Suprapubic skin (tissue), 4 donors: ENCODE measurements around the gene PSMD3. TPM values are rescaled to one million over a fixed set of nuclear protein-coding genes. Genes with fewer than 3 reads are reported as not detected.
A peak's percentile ranks its signal among the peaks of the same experiment; 100 is the strongest.
"Not testable (repeated sequence)": the region's sequence is repeated elsewhere in the genome, so short reads cannot be mapped to it uniquely, and the experiment has no call there.

ENCODE experiments used
- DNase-seq, 2 donors: peaks; one replicate each; pipeline ENCODE4 v3.0.0-alpha.2; 2019; ENCODE audit warnings: low spot score in 2 of 2
- H3K27ac ChIP-seq: fragments of 200-600 bp; sonication (generic); one replicate; pipeline ENCODE4 v1.5.1; 2019
- H3K27me3 ChIP-seq: fragments of 200-600 bp; sonication (generic); one replicate; pipeline ENCODE4 v1.5.1; 2019
- H3K36me3 ChIP-seq: fragments of 200-600 bp; sonication (generic); one replicate; pipeline ENCODE4 v1.5.1; 2019
- H3K4me1 ChIP-seq: fragments of 200-600 bp; sonication (generic); one replicate; pipeline ENCODE4 v1.5.1; 2019
- H3K4me3 ChIP-seq: fragments of 200-600 bp; sonication (generic); one replicate; pipeline ENCODE4 v1.5.1; 2019; ENCODE audit warnings: mild to moderate bottlenecking
- H3K9me3 ChIP-seq: fragments of 200-600 bp; sonication (generic); one replicate; pipeline ENCODE4 v1.5.1; 2019
- CTCF ChIP-seq, 2 donors: fragments of 200-600 bp in 1 of 2; fragments of 450-650 bp in 1 of 2; sonication (generic) in 1 of 2; IDR thresholded peaks; one replicate each; pipeline ENCODE4 v1.5.1; 2016 to 2019; ENCODE audit warnings: antibody characterized with exemption in 2 of 2, mild to moderate bottlenecking in 1 of 2, moderate library complexity in 1 of 2
- EP300 ChIP-seq: sonication (generic); formaldehyde crosslinking; IDR thresholded peaks from one replicate; pipeline ENCODE4 v1.6.1; 2017; ENCODE audit warnings: antibody characterized with exemption
- POLR2A ChIP-seq, 2 donors: fragments of 450-650 bp; IDR thresholded peaks; one replicate each; pipeline ENCODE4 v1.6.1; 2017; ENCODE audit warnings: antibody characterized with exemption in 2 of 2, mild to moderate bottlenecking in 2 of 2, moderate library complexity in 2 of 2
- POLR2AphosphoS5 ChIP-seq, 3 donors: sonication (generic); formaldehyde crosslinking; IDR thresholded peaks; one replicate each; pipeline ENCODE4 v1.6.1; 2017; ENCODE audit warnings: antibody characterized with exemption in 3 of 3
- WGBS: methylation state at CpG from one replicate; pipeline ENCODE4 v1.1.5; 2018; 5-methylcytosine and 5-hydroxymethylcytosine counted together
- total RNA-seq, 4 donors: library from RNA; depleted of rRNA; stranded (reverse); fragments of >200 nt; gene quantifications; one replicate each; pipeline ENCODE4 v1.1.0, GENCODE V29; 2016

The PSMD3 gene
- total RNA-seq, 4 donors from 2014 or later: 82.8 to 118 (median 104) TPM

- 78% methylated on average over 10 of the region's 15 CpGs for WGBS
- H3K27ac ChIP-seq: no peak overlapping the region
These were observed 33.9 kb upstream of the PSMD3 start for GRCh38 chr17:39946551-39947330.

GRCh38 chr17:39948489-39948828 lies 32.1 kb upstream of the PSMD3 start:
- H3K27me3 ChIP-seq, H3K36me3 ChIP-seq, H3K4me3 ChIP-seq, H3K9me3 ChIP-seq, DNase-seq, H3K27ac ChIP-seq: not testable (repeated sequence)
- 84% methylated on average over 5 of the region's 5 CpGs for WGBS
- H3K4me1 ChIP-seq: peaks cover 22% of the 10 kb centered on the region

More at GRCh38 chr17:39946551-39947330, 33.9 kb upstream of the PSMD3 start:
- no peaks in the 10 kb centered on the region for H3K36me3 ChIP-seq
- peaks cover 6% of the 10 kb centered on the region for H3K27me3 ChIP-seq
- peaks cover 10% of the 10 kb centered on the region for H3K4me1 ChIP-seq
- DNase-seq: no peak
- no peak overlapping the region for H3K4me3 ChIP-seq
- TF ChIP-seq EP300: no peak
- TF ChIP-seq POLR2AphosphoS5 (IDR thresholded peaks at IDR 0.05): no peak
- no peaks in the 10 kb centered on the region for H3K9me3 ChIP-seq

GRCh38 chr17:39949028-39949427 lies 31.6 kb upstream of the PSMD3 start:
- Histone ChIP-seq H3K36me3 (no peaks in the 10 kb centered on the region), H3K4me1 (peaks cover 22% of the 10 kb centered on the region), H3K4me3 (no peak overlapping the region), H3K27me3 (peaks cover 5% of the 10 kb centered on the region), H3K27ac (no peak overlapping the region), H3K9me3 (no peaks in the 10 kb centered on the region)
- TF ChIP-seq CTCF (IDR thresholded peaks at IDR 0.05) (no peak), EP300 (no peak), POLR2A (IDR thresholded peaks at IDR 0.05) (no peak), POLR2AphosphoS5 (IDR thresholded peaks at IDR 0.05) (no peak)
- no peak for DNase-seq
- WGBS: 75% methylated on average over 2 of the region's 2 CpGs

GRCh38 chr17:39950871-39951348 lies 29.7 kb upstream of the PSMD3 start:
- Histone ChIP-seq H3K27me3 (no peaks in the 10 kb centered on the region), H3K4me3 (no peak overlapping the region), H3K27ac (no peak overlapping the region), H3K9me3 (no peaks in the 10 kb centered on the region), H3K4me1 (peaks cover 21% of the 10 kb centered on the region), H3K36me3 (no peaks in the 10 kb centered on the region)
- TF ChIP-seq EP300 (no peak), CTCF (IDR thresholded peaks at IDR 0.05) (no peak), POLR2AphosphoS5 (IDR thresholded peaks at IDR 0.05) (no peak), POLR2A (IDR thresholded peaks at IDR 0.05) (no peak)
- no peak for DNase-seq
- 41% methylated on average over 5 of the region's 5 CpGs for WGBS

- peak overlapping the region; percentile 49 for H3K4me3 ChIP-seq
- no peaks in the 10 kb centered on the region for H3K9me3 ChIP-seq
- no peaks in the 10 kb centered on the region for H3K36me3 ChIP-seq
- H3K27ac ChIP-seq: no peak overlapping the region
- no peaks in the 10 kb centered on the region for H3K27me3 ChIP-seq
- no peak for TF ChIP-seq POLR2AphosphoS5 (IDR thresholded peaks at IDR 0.05)
- TF ChIP-seq CTCF (IDR thresholded peaks at IDR 0.05): no peak
- no peak for TF ChIP-seq POLR2A (IDR thresholded peaks at IDR 0.05)
- TF ChIP-seq EP300: no peak
- no peak for DNase-seq
- peaks cover 18% of the 10 kb centered on the region for H3K4me1 ChIP-seq
- 58% methylated on average over 9 of the region's 22 CpGs for WGBS
These were observed 28.5 kb upstream of the PSMD3 start for GRCh38 chr17:39951924-39952679.
